ENCODE measurements around the gene TSPAN14.
"Not testable (repeated sequence)": the region's sequence is repeated elsewhere in the genome, so short reads cannot be mapped to it uniquely, and the experiment has no call there.

Gene TSPAN14

GRCh38 chr10:80453842-80454512, at the start of gene TSPAN14:
TSPAN14 (plus strand) TSS chr10:80454310; CDS start chr10:80489234, 34,924 bp downstream.
- DNase-seq, result peak; percentile 15

- DNase-seq, result no peak
Observed at GRCh38 chr10:80405035-80405434, 49.1 kb upstream of the TSPAN14 start.

GRCh38 chr10:80405626-80406025, 48.5 kb upstream of the TSPAN14 start:
- no peak for DNase-seq

- no peak for DNase-seq
Observed at GRCh38 chr10:80406204-80406603, 47.9 kb upstream of the TSPAN14 start.

- no peak for DNase-seq
Observed at GRCh38 chr10:80407812-80408241, 46.3 kb upstream of the TSPAN14 start.

GRCh38 chr10:80408242-80409101, 45.6 kb upstream of the TSPAN14 start, which contains the start of gene PRXL2A:
PRXL2A (plus strand) TSS chr10:80408551; CDS start chr10:80420468, 11,917 bp downstream.
- DNase-seq, result peak; percentile 27

- no peak for DNase-seq
Observed at GRCh38 chr10:80409121-80409520, 45.0 kb upstream of the TSPAN14 start.

GRCh38 chr10:80410122-80410521, 44.0 kb upstream of the TSPAN14 start:
- no peak for DNase-seq

GRCh38 chr10:80410578-80411145, 43.4 kb upstream of the TSPAN14 start:
- no peak for DNase-seq

- no peak for DNase-seq
Observed at GRCh38 chr10:80411267-80411668, 42.8 kb upstream of the TSPAN14 start.

- no peak for DNase-seq
Observed at GRCh38 chr10:80411681-80412220, 42.4 kb upstream of the TSPAN14 start.

- no peak for DNase-seq
Observed at GRCh38 chr10:80412486-80412885, 41.6 kb upstream of the TSPAN14 start.

GRCh38 chr10:80413271-80413996, 40.7 kb upstream of the TSPAN14 start:
- DNase-seq, result peak; percentile 15

- no peak for DNase-seq
Observed at GRCh38 chr10:80414142-80414895, 39.8 kb upstream of the TSPAN14 start.

- no peak for DNase-seq
Observed at GRCh38 chr10:80415734-80416478, 38.2 kb upstream of the TSPAN14 start.

GRCh38 chr10:80416479-80417098, 37.5 kb upstream of the TSPAN14 start:
- DNase-seq, result no peak

GRCh38 chr10:80417256-80417655, 36.9 kb upstream of the TSPAN14 start:
- not testable (repeated sequence) for DNase-seq

- no peak for DNase-seq
Observed at GRCh38 chr10:80421050-80421706, 32.9 kb upstream of the TSPAN14 start.

- DNase-seq, result no peak
Observed at GRCh38 chr10:80421707-80422536, 32.2 kb upstream of the TSPAN14 start.

Data from DMS79 (cell line).